AG08395 (cell line): ENCODE measurements around the gene SMIM28.
"Not testable (repeated sequence)": the region's sequence is repeated elsewhere in the genome, so short reads cannot be mapped to it uniquely, and the experiment has no call there.

ENCODE experiments used
- DNase-seq: peaks from one replicate; pipeline ENCODE4 v3.0.0; 2012; ENCODE audit warnings: mixed read lengths, low spot score

Gene SMIM28

GRCh38 chr6:138405816-138406413, 28.2 kb downstream of the SMIM28 start:
- DNase-seq: no peak

GRCh38 chr6:138406443-138406842, 28.7 kb downstream of the SMIM28 start:
- DNase-seq: no peak

- DNase-seq: no peak
These were observed 32.5 kb downstream of the SMIM28 start for GRCh38 chr6:138410048-138410735.

GRCh38 chr6:138410972-138411880, 33.5 kb downstream of the SMIM28 start:
- peak; percentile 63 for DNase-seq

GRCh38 chr6:138415125-138415524, 37.4 kb downstream of the SMIM28 start:
- DNase-seq: no peak

GRCh38 chr6:138416206-138416605, 38.5 kb downstream of the SMIM28 start:
- no peak for DNase-seq

- no peak for DNase-seq
These were observed 39.9 kb downstream of the SMIM28 start for GRCh38 chr6:138417493-138418117.

- no peak for DNase-seq
These were observed 40.5 kb downstream of the SMIM28 start for GRCh38 chr6:138418118-138418742.

GRCh38 chr6:138419766-138420165, 42.1 kb downstream of the SMIM28 start:
- DNase-seq: no peak

- DNase-seq: no peak
These were observed 42.7 kb downstream of the SMIM28 start for GRCh38 chr6:138420356-138420755.

GRCh38 chr6:138421089-138421488, 43.4 kb downstream of the SMIM28 start:
- no peak for DNase-seq

- DNase-seq: no peak
These were observed 43.9 kb downstream of the SMIM28 start for GRCh38 chr6:138421608-138422007.

GRCh38 chr6:138422861-138423260, 45.2 kb downstream of the SMIM28 start:
- DNase-seq: no peak

GRCh38 chr6:138424004-138424904, 46.5 kb downstream of the SMIM28 start:
- DNase-seq: no peak

GRCh38 chr6:138425256-138425655, 47.6 kb downstream of the SMIM28 start:
- not testable (repeated sequence) for DNase-seq

- DNase-seq: no peak
These were observed 48.9 kb downstream of the SMIM28 start for GRCh38 chr6:138426500-138427123.

- no peak for DNase-seq
These were observed 50.0 kb downstream of the SMIM28 start for GRCh38 chr6:138427701-138428100.

- peak; percentile 60 for DNase-seq
These were observed 51.4 kb downstream of the SMIM28 start for GRCh38 chr6:138428944-138429598.

- DNase-seq: no peak
These were observed 52.1 kb downstream of the SMIM28 start for GRCh38 chr6:138429761-138430160.
